Measurements from ENCODE around the gene TRAK1.

- TF ChIP-seq YY1 (IDR thresholded peaks at IDR 0.05; ENCODE audit: low read depth, low read length) (no peak), REST (IDR thresholded peaks at IDR 0.05; ENCODE audit: low read depth, low read length) (no peak), NRF1 (conservative IDR thresholded peaks at IDR 0.05; ENCODE audit: low read depth, low read length) (no peak), ESRRA (IDR thresholded peaks at IDR 0.05; ENCODE audit: low read length) (no peak), POLR2A (IDR thresholded peaks at IDR 0.05; ENCODE audit: low read depth, low read length) (no peak), BCL11A (IDR thresholded peaks at IDR 0.05; ENCODE audit: low read depth, low read length) (no peak), CTCF (IDR thresholded peaks at IDR 0.05 in 2 of 3, conservative IDR thresholded peaks at IDR 0.05 in 1 of 3; ENCODE audit: control insufficient read depth in 2 of 3, extremely low read depth in 1 of 3, insufficient read depth in 1 of 3, low read depth in 3 of 3, low read length in 3 of 3) (no peak), KAT2A (conservative IDR thresholded peaks at IDR 0.05; ENCODE audit: control insufficient read depth, low read depth, low read length) (no peak), SPI1 (IDR thresholded peaks at IDR 0.05; ENCODE audit: borderline replicate concordance, insufficient read depth, low read depth, low read length) (no peak)
Observed at GRCh38 chr3:42265059-42265991, 174.2 kb downstream of the TRAK1 start.

Data from GM12878 (cell line).